Stimulated activated CD8-positive, alpha-beta memory T cell treated with anti-CD3 and anti-CD28 coated beads, Interleukin-15, amount 100 ng/mL, for 48 hours (primary cell): Measurements from ENCODE around the gene CELA2B.
"Not testable (repeated sequence)": the region's sequence is repeated elsewhere in the genome, so short reads cannot be mapped to it uniquely, and the experiment has no call there.

Experiments used
- DNase-seq, 2 donors: peaks; one replicate each; pipeline ENCODE4 v3.0.0-alpha.2; 2020; ENCODE audit warnings: low read depth in 2 of 2

Gene CELA2B

GRCh38 chr1:15445390-15446122, 30.3 kb upstream of the CELA2B start:
- DNase-seq, result no peak

DNA sequence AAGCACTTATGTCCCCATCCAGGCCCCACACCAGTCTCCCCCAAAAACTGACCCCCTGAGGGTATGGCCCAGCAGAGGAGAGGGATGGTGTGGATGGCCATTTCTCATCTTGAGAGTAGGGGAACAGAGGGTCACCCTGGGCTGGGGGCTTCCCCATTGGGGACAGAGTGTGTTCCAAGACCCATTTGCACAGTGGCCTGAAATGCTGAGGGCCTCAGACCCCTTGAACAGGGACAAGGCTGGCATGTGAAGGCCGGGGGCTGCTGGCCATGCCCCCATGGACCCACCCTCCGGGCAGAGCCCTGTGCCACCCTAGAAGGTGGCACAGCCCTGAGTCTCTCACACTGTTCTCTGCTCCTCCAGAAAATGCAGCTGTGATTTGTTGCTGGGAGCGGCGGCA, 29.7 kb upstream of the CELA2B start:
- DNase-seq, result no peak

DNA sequence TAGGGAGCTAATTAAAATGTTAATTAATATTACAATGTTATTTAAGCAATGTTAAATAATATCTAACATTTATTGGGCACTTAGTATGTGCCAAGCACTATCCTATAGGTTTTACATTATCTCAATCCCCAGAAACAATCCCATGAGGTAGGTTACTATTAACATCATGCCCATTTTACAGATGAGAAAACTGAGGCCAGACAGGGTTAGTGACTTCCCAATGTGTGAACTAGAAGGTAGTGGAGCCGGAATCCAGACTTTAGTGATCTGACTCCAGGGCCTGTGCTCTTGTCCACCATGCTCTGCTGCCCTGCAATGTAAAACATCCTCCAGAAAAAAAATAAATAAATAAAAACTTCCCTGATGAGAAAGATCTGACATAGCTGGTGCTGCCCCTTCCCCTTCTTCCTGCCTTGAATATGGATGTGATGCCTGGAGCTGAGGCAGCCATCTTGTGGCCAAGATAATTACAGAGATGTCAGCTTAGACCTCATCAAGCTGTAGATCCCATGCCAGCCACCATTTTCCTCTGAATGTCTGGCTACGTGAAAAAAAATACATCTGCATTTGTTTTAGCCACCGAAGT, 26.9 kb upstream of the CELA2B start:
- no peak for DNase-seq

GRCh38 chr1:15449567-15449966, 26.3 kb upstream of the CELA2B start:
- DNase-seq, result no peak

GRCh38 chr1:15451014-15451722, 24.7 kb upstream of the CELA2B start:
- no peak for DNase-seq

- no peak for DNase-seq
These were observed 23.7 kb upstream of the CELA2B start for GRCh38 chr1:15452216-15452615.

DNA sequence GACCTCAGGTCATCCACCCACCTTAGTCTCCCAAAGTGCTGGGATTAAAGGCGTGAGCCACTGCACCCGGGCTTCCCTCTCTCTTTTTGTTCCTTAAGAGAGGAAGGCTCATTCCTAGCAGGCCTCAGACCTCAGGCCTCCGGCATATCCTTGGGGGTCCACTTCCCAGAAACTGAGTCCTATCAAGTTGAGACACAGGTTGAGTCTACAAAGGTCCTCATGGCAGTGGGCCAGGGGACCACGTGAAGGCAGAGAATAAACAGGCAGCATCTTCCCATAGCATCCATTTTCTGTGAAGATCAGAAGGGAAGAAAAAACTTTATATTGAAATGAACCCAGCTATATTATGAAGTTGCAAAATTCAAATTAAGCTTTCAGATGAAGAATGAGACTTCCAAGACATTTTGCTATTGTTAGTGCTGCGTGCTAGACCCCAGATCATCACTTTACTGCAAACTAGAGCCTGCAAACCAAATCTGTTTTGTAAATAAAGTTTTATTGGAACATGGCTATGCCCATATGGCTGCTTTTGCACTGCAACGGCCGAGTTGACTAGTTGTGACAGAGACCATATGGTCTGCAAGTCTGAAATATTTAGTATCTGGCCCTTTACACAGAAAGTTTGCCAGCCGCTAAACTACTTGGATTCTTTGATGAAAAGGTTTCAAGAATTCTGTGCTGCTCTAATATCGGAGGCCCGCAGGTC, 22.9 kb upstream of the CELA2B start:
- DNase-seq, result no peak

DNA sequence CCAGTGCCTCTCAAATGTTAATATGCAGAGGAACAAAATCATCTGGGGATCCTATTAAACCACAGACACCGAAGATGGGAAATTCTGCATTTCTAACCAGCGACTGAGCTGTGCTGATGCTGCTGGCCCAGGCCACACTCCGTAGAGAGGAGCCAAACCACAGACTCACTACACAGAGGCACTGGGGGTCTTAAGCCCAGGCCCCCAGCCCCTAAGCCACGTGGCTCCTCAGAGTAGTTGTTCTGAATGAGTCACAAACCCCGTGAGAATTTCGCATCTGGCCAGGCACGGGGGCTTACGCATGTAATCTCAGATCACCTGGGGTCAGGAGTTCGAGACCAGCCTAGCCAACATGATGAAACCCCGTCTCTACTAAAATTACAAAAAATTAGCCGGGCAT, 22.2 kb upstream of the CELA2B start:
- DNase-seq, result no peak

DNA sequence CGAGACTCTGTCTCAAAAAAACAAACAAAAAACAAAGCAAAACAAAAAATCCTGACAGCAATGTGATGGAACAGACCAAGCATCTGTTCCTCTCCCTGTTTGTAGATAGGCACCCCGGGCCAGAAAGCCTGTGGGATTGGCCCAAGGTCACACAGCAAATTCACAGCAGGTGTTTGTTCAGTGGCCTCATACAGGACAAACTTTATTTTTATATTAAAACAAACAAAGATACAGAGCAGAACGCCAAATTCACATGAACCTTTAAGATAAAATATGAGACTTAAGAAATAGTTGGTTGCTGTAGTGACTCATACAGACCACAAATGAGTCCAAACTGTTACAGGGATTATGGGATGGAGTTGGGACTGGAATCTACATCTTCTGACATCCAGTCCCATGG, 21.6 kb upstream of the CELA2B start:
- no peak for DNase-seq

- DNase-seq, result no peak
These were observed 20.4 kb upstream of the CELA2B start for GRCh38 chr1:15455522-15455921.

DNA sequence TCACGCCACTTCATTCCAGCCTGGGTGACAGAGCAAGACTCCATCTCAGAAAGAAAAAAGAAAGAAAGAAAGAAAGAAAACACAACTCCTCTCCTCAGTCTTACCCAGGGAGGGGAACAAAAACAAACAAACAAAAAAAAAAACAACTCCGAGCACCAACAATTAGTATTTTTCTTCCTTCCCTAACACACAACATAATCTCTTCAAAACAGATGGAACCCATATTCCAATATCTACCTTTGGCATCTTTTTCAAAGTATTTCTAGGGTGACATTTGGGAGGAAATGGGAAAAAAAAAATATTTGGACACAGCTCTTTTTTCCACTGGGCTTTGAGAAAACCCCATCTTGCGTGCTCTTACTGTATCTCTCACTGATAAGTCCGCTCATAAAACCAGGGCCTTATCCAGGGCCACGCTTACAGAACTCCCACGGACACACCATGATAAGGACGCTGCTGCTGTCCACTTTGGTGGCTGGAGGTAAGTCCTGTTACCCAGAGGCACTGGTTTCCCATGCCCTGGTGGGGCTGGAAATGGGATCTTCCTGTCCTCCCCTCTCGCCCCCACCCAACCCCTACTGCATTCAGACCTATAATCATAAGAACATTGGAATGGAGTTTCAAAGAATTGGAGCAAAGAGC, 19.5 kb upstream of the CELA2B start, which contains the start of gene CELA2A:
TSS of gene CELA2A (plus strand) at position 420 of the 642 bp plus-strand sequence. CDS start at position 442, 22 bp downstream.
- DNase-seq, result no peak

DNA sequence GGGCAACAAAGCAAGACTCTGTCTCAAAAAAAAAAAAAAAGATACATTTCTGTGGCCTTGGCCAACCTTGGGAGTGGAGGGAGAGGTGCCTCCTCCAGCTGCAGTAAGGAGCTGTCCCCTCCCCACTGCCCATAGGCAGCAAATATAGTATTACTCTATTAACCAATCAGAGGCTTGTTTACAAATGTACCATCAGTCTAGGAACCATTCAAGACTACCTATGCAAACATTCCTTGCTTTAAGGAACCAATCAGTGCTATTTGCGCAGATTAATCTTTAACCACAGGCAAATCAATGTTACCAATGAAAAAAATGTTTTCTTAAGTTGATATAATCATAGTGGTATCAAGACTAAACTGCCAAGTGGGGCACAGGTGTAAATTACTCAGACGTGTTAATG, 18.3 kb upstream of the CELA2B start:
- no peak for DNase-seq

DNA sequence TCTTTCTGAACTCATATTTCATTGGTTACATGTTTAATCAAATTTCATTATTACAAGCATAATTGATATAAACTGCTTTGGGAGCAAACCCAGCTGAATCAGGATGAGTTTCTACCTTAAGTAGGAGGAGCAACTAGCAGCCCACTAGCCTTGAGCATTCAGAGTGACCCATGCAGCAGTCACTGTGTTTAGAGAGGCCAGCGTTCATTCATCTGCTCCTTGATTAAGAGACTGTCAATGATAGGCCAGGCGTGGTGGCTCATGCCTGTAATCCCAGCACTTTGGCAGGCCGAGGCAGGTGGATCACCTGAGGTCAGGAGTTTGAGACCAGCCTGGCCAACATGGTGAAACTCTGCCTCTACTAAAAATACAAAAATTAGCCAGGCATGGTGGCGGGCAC, 17.5 kb upstream of the CELA2B start:
- DNase-seq, result not testable (repeated sequence)

DNA sequence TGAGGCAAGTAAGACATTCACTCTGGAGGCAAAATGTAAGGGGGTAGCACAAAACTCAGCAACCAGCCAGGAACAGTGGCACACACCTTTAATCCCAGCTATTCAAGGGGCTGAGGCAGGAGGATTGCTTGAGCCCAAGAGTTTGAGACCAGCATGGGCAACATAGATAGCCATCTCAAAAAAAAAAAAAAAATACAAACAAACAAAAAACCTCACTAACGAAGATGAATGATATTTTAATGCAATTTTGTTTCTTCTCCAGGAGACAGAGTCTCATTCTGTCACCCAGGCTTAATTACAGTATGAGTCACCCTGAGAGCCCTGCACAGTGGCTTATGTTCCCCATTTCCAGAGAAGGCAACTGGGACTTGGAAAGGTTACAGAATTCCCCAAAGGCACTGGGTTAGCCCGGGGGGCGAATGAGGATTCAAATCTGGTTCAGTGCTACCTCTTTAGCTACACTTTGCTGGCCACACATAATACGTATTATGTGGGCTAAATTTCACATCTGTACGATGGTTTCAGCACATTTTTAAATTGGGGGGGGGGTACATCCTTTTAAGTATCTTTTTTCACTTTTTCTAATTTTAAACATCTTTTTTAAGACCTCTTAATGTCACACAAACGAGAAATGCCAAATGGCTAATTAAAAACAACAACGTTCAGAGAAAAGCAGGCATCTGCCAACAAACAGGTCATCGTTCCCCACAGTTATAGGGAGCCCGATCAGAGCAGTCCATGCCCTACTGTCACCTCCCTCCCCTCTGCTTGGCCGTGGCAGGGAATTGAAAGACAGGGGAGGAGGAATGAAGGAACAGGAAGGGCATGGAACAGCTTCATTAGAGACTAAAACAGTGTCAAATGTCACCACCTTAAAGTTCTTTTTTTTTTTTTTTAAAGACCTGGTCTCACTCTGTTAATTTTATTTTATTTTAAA, 15.9 kb upstream of the CELA2B start:
- no peak for DNase-seq

GRCh38 chr1:15460708-15461095, 15.2 kb upstream of the CELA2B start:
- DNase-seq, result no peak

GRCh38 chr1:15463064-15463800, 12.7 kb upstream of the CELA2B start:
- not testable (repeated sequence) for DNase-seq

DNA sequence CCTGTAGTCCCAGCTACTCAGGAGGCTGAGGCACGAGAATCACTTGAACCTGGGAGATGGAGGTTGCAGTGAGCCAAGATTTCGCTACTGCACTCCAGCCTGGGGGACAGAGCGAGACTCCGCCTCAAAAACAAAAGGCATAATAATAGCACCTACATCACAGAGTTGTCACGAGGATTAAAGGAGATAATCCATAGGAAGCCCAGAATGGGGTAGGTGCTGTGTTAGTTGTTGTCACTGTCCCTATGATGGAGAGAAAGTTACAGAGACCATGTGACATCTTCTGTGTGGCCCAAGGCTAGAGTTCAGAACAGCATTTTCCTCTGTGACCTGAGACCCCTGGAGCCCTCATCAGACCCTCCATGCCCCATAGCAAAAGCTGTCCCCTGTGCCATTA, 12.0 kb upstream of the CELA2B start:
- DNase-seq, result not testable (repeated sequence)

DNA sequence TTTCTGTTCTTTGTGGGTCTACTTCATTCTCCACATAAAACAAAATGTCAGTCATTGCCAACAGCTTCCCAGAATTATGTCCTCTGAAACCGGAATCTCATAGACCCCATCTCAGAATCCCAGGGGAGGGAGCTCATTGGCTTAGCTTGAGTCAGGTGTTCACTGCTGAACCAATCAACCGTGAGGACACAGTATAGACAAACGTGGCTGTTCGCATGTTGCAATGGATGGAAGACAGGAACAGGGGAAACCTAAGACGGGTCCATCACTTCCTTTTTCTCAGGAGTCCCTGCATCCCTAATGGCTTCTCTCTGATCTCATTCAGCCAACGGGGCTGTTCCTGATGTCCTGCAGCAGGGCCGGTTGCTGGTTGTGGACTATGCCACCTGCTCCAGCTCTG, 10.2 kb upstream of the CELA2B start:
- DNase-seq, result no peak

DNA sequence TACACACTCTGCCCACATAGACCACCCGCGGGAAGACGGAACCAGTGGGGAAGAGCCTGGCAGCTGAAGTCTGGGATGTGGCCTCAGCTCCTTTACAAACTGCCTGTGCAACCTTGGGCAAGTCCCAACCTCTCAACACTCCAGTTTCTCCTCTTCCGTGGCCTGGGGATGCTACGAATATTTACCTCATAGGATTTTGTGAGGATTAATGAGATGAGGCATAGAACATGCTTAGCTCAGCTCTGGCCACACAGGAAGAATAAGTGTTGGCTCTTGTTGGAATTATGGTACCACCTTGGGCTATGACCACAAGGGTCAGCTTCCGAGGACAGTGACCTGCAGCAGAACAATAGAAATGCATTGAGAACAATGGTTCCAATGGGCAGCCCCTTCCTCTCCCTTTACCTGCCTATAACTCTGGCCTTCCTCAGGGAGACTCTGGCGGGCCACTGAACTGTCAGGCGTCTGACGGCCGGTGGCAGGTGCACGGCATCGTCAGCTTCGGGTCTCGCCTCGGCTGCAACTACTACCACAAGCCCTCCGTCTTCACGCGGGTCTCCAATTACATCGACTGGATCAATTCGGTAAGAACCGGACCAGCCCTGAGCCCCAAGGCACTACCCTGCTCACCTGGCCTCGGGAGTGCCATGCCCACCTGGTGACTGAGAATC, 8.8 kb upstream of the CELA2B start:
- DNase-seq, result not testable (repeated sequence)
